Endothelial cell of hepatic sinusoid (primary cell): ENCODE results near the gene FBXL16.
"Not testable (repeated sequence)": the region's sequence is repeated elsewhere in the genome, so short reads cannot be mapped to it uniquely, and the experiment has no call there.

ENCODE experiments used
- in situ Hi-C: cut with HindIII; loops from 2 replicates; pipeline ENCODE4 v1.10.0; 2017; ENCODE audit warnings: low sequenced_read_pairs

Gene FBXL16, protein sequence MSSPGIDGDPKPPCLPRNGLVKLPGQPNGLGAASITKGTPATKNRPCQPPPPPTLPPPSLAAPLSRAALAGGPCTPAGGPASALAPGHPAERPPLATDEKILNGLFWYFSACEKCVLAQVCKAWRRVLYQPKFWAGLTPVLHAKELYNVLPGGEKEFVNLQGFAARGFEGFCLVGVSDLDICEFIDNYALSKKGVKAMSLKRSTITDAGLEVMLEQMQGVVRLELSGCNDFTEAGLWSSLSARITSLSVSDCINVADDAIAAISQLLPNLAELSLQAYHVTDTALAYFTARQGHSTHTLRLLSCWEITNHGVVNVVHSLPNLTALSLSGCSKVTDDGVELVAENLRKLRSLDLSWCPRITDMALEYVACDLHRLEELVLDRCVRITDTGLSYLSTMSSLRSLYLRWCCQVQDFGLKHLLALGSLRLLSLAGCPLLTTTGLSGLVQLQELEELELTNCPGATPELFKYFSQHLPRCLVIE

DNA sequence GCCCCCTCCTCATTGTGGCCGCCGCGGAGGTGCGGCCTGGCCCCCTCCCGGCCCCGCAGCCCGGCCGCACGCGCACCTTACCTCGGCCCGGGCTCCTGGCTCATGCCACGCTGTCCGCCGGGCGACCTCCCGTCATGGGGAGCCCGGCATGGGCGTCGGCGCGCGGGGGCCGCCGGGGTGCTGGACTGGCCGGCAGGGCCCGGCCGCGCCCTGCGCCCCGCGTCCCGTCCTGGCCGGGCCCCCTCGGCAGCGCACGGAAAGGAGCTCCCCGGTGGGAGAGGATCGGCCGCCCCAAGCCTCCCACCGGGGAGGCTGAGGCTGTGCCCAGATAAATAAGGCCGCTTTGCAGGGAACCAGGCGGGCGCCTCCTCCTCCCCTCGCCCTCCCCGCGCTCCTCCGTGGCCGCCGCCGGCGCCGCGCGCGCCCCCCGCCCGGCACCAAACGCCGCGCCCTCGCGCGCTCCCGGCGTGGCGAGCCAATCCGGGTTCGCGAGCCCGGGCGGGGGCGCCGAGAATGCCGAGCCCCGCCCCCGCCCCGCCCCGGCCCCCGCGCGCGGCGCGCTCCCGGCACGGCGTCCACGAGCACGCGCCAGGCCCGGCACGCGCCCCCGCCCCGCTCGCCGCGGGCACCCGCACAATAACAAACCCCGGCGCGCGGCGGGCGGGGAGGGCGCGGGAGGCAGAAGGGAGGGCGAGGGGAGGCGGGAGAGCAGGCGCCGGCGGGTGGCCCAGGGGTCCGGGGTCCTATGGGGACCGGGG, at the start of gene FBXL16:
Gene FBXL16 (minus strand): TSS at position 371 of the 758 bp plus-strand sequence. CDS start 8,396 bp downstream, outside the sequence.
- in situ Hi-C loops: no loop called here

DNA sequence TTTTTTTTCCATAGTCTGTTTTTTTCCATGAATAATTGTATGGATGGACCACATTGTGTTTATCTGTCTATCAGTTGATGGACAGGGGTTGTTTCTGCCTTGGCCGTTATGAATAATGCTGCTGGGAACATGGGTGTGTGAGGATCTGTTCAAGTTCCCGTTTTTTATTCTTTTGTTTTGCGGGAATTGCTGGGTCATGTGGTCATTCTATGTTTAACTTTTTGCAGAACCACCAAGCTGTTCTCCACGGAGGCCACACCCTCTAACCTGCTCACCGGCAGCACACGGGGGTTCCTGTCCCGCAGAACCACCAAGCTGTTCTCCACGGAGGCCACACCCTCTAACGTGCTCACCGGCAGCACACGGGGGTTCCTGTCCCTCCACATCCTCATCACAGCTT, 49.1 kb upstream of the FBXL16 start:
- in situ Hi-C loops: no loop called here

DNA sequence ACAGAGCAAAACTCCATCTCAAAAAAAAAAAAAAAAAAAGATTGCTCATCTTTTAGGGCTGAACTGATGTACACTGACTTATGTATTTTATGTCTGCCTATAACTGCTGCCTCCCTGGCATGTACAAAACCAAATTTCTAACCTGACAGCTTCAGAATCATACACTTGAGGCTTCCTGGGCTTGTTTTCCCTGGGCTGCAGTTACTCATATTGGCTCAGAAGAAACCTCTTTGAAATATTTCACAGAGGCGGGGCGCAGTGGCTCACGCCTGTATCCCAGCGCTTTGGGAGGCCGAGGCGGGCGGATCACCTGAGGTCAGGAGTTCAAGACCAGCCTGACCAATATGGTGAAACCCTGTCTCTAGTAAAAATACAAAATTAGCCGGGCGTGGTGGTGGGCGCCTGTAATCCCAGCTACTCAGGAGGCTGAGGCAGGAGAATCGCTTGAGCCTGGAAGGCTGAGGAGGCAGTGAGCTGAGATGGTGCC, 48.6 kb upstream of the FBXL16 start:
- in situ Hi-C loops: not testable (repeated sequence)

DNA sequence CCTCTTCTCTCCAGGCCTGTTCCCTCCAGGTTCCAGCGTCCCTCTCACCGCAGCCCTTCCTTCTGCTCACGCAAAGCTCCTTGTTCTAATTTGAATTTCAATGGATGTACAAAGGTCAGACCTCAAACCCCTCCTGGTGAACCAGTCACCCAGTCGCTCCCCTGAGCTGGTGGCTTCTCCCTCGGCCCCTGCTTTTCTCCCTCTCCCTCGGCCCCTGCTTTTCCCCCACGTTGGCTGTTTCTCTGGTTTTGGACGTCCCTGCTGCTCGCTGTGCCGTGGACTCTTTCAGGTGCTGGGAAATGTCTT, 46.4 kb upstream of the FBXL16 start:
- in situ Hi-C loops: no loop called here

DNA sequence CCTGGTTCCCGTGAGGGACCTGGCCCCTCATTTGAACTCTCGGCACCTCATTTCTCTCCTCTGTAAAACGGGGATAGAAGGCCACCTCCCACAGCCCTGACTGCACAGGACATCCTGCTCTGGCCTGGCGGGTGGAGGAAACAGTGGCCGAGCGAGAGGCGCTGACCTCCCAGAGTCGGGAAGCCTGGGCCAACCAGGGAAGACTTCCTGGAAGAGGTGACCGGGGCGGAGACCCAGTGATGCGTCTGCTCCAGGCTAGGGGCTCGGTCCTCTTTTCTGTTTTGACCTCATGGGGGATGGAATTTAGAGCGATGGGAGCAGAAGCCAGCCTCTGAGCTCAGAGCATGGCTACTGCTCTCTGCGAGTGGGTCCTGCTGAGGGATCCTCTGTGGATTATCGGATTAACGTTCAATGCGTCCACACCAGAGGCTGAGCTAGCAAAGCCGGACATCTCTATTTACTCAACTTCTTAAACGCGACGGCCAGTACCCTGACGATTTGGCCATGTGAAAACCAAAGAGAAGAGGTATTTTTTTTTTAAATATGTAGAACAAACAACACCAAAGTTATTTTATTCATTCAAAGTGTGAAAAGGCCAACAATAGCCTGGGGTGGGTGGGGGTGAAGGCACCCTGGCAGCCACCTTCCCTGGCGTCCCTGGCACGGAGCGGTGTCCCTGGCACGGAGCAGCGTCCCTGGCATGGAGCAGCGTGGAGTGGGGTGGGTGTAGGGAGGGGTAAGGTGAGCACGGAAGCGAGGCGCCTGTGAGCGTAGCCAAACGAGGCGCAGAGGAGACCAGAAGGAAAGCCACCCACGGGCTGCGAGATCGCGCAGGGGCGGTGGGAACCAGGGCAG, 45.8 kb upstream of the FBXL16 start:
- in situ Hi-C loops: no loop called here

DNA sequence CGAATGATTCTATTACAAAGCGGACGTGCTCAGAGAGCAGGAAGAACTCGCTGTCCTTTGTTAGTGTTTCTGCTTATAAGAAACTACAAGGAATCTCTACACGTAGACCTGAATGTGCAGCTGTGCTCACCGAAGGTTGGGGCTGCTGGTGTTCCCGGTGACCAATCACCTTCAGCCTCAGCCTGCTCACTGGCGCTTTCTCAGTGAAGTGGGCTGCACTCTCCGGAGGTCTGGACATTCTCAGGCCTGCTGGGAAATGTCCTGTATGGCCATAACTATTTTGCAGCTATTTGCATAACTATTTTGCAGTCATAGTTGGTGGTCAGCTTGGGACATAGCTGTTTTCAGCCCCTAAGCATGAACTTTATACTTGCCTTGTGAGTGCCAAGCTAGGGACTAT, 44.9 kb upstream of the FBXL16 start:
- in situ Hi-C loops: no loop called here

DNA sequence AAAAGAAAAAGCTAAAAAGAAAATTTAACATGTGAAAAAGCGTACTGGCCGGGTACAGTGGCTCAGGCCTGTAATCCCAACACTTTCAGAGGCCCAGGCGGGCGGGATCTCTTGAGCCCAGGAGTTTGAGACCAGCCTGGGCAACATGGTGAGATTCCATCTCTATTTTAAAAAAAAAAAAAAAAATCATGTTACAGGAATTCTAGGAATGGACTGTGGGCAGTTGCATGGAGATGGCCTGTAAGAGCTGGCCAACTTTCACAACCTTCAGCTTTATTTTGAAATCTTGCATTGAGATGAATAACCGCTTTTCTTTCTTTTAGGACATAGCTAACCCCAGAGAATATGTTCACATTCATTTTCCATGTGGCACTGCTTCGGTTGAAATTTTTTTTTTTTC, 43.4 kb upstream of the FBXL16 start:
- in situ Hi-C loops: no loop called here

DNA sequence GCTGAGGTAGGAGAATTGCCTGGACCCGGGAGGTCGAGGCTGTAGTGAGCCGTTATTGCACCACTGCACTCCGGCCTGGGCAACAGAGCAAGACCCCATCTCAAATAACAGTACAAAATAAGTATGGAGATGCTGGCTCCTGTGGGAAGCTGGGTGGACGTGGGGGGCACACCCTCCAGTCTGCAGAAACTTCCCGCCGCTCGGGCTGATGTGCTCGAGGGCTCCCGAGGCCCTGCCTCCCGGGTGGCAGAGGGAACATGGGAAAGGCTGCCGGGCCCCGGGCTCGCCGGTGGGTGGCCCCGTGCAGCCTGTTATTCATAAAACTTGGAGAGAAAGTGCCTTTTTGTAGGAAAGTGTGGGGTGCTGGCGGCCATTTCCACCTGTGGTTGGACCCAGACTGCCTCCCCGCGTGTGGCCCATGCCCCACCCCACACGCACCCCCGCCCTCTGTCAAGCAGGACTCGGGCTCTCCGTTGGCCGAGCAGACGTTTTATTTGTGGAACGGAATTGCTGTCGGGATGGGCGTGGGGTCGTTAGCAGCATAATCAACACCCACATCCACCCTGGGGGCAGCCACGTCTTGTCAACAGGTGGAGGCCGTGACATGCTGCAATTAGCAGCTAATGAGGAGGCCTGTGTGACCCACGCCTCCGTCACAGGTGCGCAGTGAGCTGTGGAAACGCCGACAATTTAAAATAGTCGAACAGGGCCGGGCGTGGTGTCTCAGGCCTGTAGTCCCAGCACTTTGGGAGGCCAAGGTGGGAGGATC, 42.6 kb upstream of the FBXL16 start:
- in situ Hi-C loops: no loop called here

DNA sequence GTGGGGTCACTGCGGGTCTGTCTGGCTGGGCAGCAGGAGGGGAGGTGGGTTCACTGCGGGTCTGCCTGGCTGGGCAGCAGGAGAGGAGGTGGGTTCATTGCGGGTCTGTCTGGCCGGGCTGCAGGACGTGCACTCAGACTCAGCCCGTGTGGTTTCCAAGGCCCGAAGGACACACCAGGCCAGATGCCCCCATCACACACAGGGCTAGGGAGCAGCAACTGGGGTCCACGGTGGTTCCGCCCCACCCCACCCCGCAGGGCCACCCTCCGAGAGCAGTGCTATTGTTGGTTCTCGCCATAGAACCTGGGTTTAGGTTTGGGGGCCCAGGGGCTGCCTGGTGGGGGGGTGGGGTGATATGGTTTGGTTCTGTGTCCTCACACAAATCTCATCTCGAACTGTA, 41.0 kb upstream of the FBXL16 start:
- in situ Hi-C loops: no loop called here

DNA sequence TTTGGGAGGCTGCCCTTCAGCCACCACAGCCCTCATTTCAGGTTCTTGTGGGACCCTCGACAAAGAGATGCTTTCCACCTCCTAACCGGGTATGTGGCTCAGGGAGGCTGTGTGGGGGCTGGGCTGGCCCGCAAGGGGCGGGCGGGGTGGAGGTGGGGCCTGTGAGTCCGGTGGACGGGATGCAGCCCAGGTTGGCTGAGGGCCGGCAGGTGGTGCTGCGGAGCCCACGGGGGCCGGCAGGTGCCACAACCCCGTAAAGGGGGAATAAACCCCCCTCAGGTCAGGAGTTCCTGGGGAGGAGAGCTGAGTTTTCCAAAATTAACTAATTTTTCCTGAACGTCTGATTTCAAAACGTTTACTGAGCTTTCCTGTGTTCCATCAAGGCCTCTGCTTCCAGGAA, 40.1 kb upstream of the FBXL16 start:
- in situ Hi-C loops: no loop called here

DNA sequence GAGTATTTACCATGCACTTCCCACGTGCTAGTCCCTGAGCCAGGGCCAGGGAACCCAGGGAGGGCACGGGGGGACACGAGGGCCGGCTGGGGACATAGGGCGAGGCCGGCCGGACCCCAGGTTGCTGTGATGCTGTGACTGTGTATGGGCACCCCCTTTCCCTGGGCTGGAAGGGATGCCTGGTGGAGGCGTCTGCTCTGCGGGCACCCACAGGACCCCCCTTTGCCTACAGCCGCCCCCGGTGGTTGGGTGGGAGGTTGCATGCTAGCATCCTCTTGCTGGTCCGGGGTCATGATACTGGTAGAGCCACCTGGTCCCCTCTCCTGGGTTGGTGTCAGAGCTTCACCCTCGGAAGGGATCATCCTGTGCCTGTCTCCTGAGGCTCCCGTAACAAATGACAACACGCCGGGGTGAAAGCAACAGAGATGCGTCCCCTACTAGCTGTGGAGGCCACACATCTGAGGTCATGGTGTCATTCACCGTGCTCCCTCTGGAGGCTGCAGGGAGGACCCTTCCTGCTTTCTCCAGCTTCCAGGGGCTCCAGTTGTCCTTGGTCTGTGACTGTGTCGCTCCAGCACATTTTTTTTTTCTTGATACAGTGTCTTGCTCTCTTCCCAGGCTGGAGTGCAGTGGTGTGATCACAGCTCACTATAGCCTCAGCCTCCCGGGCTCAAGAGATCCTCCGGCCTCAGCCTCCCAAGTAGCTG, 38.3 kb upstream of the FBXL16 start:
- in situ Hi-C loops: no loop called here

DNA sequence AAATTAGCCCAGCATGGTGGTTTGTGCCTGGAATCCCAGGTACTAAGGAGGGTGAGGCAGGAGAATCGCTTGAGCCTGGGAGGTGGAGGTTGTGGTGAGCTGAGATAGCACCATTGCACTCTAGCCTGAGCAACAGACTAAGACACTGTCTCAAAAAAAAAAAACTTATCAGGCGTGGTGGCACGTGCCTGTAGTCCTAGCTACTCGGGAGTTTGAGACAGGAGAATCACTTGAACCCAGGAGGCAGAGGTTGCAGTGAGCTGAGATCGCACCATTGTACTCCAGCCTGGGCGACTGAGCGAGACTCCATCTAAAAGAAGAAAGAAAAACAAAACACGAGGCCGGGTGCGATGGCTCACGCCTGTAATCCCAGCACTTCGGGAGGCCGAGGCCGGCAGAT, 37.3 kb upstream of the FBXL16 start:
- in situ Hi-C loops: not testable (repeated sequence)

DNA sequence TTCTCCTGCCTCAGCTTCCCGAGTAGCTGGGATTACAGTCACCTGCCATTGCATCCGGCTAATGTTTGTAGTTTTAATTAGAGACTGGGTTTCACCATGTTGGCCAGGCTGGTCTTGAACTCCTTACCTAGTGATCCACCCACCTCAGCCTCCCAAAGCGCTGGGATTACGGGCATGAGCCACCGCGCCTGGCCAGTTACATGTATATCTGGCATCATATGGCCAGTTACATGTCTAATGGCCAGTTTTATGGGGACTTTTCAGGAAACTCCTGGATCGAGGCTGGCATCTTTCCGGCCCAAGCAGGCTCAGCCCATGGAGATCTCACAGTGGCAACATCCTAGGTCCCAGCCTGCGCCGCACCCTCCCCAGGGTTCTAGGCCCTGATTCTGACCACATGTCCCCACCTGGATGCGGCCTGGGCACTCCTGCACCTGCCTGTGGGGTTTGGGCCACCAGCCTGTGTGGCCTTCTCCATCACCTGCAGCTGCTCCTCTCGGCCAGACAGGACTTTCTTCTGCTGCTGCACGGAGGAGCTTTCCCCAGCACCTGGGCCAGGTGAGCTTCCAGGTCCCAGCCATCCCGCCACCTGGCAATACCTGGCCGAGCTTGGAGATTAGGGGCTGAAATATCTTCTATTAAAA, 36.5 kb upstream of the FBXL16 start:
- in situ Hi-C loops: no loop called here

DNA sequence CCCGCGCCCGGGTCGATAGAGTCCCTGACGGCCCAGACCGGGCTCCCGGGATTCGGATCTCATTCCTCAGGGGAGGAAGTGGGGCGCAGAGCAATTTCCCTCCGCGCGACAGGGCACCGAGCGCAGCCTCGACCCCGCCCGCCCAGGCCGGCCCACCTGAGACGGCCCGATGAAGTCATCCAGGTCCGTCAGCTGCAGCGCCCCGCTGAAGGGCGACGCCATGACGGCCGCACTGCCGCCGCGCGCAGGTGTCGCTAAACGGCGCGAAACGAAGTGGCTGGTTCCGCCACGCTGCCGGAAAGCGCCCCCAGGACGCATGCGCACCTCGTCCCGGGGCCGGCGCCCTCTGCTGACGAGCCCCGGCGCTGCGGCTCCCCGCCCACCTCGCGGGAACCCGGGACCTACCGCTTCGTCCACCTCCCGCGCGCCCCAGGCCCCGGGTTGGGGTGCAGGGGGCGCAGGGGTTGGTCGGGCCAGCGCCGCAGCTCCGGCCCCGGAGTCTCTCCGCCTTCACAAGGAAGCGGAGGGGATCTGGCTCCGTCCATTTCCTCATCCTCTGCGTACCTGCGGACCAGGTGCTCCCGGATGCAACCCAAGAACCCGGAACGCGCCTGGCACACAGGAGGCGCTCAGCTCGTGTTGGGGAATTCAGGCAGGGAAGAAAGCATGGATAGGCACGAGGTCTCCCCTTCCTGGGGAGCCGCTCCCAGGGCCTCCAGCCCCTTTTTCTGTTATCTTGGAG, 35.3 kb upstream of the FBXL16 start, which contains the start of gene CIAO3:
Gene CIAO3 (minus strand): TSS at position 234 of the 742 bp plus-strand sequence. CDS start 12 bp downstream, at position 222.
- in situ Hi-C loops: no loop called here

DNA sequence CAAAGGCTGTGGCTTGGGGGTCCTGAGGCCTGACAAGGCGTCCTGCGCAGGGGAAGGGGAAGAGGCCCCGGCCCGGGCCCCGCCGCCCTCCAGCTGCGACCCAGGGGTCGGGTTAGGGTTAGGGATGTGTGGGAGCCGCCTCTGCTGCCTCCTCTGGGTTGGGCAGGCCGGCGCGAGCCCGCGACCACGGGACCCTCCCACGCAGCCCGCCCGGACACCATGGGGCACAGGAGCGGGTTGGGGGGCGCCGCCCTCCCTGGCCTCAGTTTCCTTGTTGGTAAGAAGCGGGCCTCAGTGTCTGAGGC, 34.8 kb upstream of the FBXL16 start:
- in situ Hi-C loops: no loop called here

DNA sequence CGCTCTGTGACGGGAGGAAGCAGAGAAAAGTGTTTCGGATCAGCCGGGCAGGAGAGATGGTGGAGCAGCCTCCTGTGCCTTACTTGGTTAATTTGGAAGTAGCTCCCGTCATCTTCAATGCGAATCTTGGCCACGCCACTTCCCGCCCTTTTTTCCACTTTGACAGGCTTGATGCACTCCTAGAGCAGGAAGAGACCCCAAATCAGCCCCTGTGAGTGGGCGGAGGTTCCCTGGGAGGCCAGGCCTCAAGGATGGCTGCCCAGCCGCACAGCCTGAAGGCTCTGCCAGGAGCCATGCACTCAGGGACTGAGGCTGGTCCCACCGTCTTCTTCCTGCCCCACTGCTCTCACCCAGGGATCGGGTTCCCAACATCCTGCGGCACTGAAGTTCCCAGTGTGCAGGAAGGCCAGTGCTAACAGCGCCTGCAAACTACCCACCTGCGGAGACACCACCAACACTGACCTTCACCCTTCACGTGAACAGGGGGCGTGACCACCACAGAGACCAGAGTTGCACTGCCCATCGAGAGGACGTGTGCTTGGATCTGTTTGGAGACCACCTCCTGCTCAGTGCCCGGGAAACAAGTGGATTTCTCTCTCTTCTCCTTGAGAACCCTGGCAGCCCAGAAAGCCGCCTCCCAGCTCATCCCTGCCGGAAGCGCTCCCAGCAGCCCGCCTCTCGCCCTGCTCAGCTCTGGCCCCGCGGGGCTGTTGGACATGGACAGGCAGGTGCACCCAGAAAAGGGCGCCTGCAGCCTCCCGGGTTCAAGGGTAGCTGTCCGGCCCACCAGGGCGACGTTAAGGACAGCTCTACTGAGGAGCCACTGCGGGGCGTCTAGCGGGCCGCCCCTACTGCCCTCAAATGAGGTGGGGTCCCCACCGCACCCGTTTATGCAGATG, 34.2 kb upstream of the FBXL16 start:
- in situ Hi-C loops: no loop called here

DNA sequence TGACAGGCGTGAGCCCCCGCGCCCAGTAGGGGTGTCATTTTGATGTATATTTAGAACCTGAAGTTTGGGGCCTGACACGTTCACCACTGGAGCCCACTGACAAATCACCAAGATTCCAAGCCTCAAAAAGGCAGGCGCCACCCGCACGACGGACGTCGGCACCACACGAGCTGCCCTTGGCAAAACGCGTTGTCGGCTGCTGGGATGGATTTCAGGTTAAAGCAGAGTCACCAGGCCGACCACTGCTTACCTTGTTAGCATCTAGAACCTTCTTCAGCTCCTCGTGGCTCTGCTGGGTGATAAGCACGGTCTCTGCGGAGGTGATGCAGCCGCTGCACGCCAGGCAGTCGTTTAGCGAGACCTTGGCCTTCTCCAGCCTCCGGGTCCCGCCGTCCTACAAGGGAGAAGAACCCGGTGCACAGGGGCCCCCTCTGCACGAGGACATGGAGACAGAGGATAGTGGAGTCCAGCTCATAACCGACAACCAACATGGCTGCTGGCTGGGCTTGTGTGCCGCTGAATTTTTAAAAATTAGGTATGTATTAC, 31.4 kb upstream of the FBXL16 start:
- in situ Hi-C loops: no loop called here
